HG03064 (cell line): ENCODE results near the gene KERA.

Experiments
- ATAC-seq: cut with Tn5 transposase; IDR thresholded peaks from one replicate; pipeline ENCODE4 v1.9.1; 2021; ENCODE audit warnings: low read depth; ENCODE audit not compliant: unreplicated experiment

KERA gene

GRCh38 chr12:91074154-91074709 lies 16.4 kb upstream of the KERA start:
- no peak for ATAC-seq

GRCh38 chr12:91073426-91073825 lies 15.6 kb upstream of the KERA start:
- ATAC-seq, result no peak

- ATAC-seq, result no peak
Measured at GRCh38 chr12:91072931-91073330, 15.1 kb upstream of the KERA start.

GRCh38 chr12:91070936-91071335 lies 13.1 kb upstream of the KERA start:
- ATAC-seq, result no peak

GRCh38 chr12:91065396-91065795 lies 7.6 kb upstream of the KERA start:
- no peak for ATAC-seq

GRCh38 chr12:91064640-91065039 lies 6.8 kb upstream of the KERA start:
- no peak for ATAC-seq

- ATAC-seq, result no peak
Measured at GRCh38 chr12:91061091-91061490, 3.3 kb upstream of the KERA start.

GRCh38 chr12:91059211-91059610 lies 1.4 kb upstream of the KERA start:
- no peak for ATAC-seq

- ATAC-seq, result no peak
Measured at GRCh38 chr12:91058786-91059185, 962 bp upstream of the KERA start.

GRCh38 chr12:91056488-91056887 lies 1.3 kb downstream of the KERA start:
- no peak for ATAC-seq

GRCh38 chr12:91055976-91056375 lies 1.8 kb downstream of the KERA start:
- no peak for ATAC-seq

GRCh38 chr12:91053951-91054715 lies 3.7 kb downstream of the KERA start:
- no peak for ATAC-seq

- ATAC-seq, result no peak
Measured at GRCh38 chr12:91052026-91052425, 5.8 kb downstream of the KERA start.

- no peak for ATAC-seq
Measured at GRCh38 chr12:91044586-91044985, 13.2 kb downstream of the KERA start.

- no peak for ATAC-seq
Measured at GRCh38 chr12:91043408-91043807, 14.4 kb downstream of the KERA start.

- ATAC-seq, result no peak
Measured at GRCh38 chr12:91040096-91040755, 17.6 kb downstream of the KERA start.

GRCh38 chr12:91037276-91037675 lies 20.5 kb downstream of the KERA start:
- no peak for ATAC-seq

- no peak for ATAC-seq
Measured at GRCh38 chr12:91033251-91033650, 24.6 kb downstream of the KERA start.

GRCh38 chr12:91023326-91024004 lies 34.4 kb downstream of the KERA start:
- peak; percentile 61 for ATAC-seq

- ATAC-seq, result no peak
Measured at GRCh38 chr12:91021076-91021475, 36.7 kb downstream of the KERA start.

- no peak for ATAC-seq
Measured at GRCh38 chr12:91019455-91019854, 38.4 kb downstream of the KERA start.
